D721Med (cell line): ENCODE data around the gene ASB1.
A peak's percentile ranks its signal among the peaks of the same experiment; 100 is the strongest.

ENCODE experiments used
- DNase-seq: peaks from one replicate; pipeline ENCODE4 v3.0.0; 2011; ENCODE audit warnings: low spot score; ENCODE audit not compliant: insufficient read length
- FAIRE-seq: peaks from 2 replicates; lab custom pipeline; 2011; peaks lifted over from hg19 to GRCh38; lab: Jason Lieb, UNC
- TF ChIP-seq, protein P1 (sequence below): IDR thresholded peaks from 2 replicates; pipeline ENCODE4 v1.5.1; 2012; ENCODE audit warnings: mild to moderate bottlenecking, control low read depth; ENCODE audit not compliant: insufficient read depth; ENCODE audit errors: missing control alignments

Gene ASB1

DNA sequence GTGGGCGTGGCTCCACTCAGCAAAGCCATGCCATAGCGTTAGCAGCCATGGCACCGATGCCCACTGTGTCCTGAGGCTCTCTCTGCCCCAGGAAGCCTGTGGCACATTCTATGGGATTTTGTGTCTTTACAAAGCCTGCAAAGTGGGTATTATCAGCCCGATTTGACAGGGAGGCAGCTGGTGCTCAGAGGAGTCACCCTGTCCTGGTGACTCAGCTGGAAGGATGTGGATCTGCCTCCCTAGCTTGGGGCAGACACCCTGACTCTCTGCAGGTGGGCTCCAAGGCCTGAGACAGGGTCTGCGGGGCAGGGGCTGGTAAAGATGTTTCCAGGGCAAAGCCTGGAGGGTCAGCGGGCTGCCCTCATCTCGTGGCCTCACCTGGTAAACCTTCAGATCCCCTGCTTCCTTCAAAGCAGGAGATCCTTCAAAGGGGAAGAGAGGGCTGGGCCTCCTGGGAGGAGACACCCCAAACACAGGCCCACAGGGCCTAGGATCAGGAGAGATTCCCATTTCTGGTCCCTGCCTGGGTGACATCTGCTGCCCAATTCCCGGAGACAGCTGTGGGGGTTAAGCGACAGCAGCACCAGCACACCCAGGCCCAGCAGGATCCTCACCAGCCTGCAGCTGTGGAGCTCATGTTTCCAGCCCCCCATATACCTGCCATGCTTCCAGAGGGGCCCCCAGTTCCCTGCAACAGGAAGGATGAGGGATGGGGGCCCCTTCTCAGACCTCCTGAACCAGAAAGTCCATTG, 3.0 kb upstream of the ASB1 start:
- FAIRE-seq: no peak
- DNase-seq: no peak
- TF ChIP-seq, protein P1, sequence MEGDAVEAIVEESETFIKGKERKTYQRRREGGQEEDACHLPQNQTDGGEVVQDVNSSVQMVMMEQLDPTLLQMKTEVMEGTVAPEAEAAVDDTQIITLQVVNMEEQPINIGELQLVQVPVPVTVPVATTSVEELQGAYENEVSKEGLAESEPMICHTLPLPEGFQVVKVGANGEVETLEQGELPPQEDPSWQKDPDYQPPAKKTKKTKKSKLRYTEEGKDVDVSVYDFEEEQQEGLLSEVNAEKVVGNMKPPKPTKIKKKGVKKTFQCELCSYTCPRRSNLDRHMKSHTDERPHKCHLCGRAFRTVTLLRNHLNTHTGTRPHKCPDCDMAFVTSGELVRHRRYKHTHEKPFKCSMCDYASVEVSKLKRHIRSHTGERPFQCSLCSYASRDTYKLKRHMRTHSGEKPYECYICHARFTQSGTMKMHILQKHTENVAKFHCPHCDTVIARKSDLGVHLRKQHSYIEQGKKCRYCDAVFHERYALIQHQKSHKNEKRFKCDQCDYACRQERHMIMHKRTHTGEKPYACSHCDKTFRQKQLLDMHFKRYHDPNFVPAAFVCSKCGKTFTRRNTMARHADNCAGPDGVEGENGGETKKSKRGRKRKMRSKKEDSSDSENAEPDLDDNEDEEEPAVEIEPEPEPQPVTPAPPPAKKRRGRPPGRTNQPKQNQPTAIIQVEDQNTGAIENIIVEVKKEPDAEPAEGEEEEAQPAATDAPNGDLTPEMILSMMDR: no peak

DNA sequence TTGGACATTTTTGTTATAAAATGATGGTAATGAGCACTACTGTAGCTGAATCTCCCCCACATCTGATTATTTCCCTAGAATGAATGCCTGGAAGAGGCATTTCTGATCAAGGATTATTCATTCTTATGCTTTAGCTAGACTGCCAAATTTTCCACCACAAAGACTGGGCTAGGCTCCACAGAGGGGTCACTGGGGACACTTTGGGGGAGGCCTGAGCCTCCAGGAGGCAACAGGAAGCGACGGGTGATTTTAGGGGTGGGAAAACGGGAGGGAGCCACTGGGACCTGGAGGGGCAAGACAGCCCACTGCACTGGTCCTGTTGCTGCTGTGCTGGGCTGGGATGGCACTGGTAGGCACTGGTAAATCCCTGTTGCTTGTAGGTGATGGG, 2.4 kb upstream of the ASB1 start:
- TF ChIP-seq, protein P1: no peak
- FAIRE-seq (no peak), DNase-seq (no peak)

DNA sequence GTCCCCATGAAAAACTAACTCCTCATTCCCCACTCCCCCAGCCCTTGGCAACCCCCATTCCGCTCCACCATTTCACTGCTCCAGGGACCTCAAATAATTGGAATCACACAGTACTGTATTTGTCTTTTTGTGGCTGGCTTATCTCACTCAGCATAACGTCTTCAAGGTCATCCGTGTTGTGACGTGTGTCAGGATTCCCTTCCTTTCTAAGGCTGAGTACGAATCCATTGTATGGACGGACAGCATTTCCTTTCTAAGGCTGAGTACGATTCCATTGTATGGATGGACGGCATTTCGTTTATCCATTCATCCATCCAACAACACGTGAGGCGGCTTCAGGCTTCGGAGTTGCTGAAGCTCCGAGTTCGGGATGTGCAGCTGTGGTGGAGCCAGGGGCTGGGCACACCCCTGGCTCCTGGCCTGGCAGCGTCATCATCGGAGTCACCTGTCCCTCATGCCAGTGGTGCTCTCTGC, 1.2 kb upstream of the ASB1 start:
- TF ChIP-seq, protein P1: no peak
- no peak for FAIRE-seq
- DNase-seq: no peak

DNA sequence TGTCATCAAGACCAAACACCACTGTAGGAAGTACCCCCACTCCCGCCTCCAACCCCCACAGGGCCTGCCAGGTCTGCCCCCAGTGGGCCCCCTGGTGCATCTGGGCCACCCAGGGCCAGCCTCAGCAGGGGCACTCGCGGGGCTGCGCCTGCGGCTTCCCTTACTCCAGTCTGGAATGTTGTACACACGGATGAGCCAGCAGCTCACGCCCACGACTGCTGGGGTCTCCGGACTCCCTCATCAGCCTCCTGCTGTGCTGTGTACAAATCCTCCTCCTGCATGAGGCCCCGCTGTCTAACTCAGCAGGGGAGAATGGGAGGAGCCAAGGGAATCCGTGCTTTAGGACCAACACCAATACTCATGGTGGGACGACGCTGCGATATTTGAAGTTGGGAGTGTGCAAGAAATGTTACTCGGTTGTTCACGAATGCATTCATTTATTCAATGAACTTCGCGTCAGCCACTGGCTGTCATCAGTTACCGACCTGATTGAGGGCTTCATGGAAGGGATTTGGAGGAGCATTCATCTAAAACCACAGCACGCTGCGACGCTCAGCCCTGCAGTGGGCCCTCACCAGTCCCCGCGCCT, 654 bp upstream of the ASB1 start:
- DNase-seq: peak; percentile 80
- FAIRE-seq: no peak

DNA sequence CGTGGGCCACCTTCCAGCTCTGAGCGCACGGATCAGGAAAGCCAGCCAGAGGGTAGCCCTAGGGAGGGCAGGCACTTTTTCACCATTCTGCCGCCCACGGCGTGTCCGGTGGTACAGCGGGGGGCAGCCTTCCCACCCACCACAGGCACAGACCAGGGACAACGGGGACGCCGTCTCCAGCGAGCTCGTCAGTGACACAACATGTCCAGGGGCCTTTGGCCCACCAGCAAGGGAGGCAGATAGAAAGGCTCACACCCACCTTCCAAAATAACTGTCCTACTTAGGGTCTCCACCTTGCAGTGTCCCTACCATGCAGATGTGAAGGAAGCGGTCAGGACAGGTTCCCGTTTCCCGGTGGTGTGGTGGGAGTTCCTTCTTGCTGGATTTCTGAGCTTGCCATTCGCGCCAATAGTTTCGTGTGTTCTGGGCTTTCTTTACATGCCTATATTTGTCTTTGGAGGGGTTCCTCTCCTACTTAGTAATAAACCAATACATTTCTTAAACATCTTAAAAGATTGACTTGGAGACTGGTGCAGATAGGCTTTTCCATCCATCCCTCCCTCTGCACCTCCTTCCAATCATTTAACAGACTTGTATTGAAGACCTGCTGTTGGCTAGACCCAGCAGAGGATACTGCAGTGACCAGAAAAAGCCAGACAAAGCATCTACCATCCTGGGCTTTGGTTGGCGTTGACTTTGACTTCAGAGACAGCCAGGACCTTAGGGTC, 872 bp downstream of the ASB1 start:
- FAIRE-seq: no peak
- no peak for DNase-seq

More for the DNA sequence above, 654 bp upstream of the ASB1 start:
- TF ChIP-seq, protein P1: no peak

DNA sequence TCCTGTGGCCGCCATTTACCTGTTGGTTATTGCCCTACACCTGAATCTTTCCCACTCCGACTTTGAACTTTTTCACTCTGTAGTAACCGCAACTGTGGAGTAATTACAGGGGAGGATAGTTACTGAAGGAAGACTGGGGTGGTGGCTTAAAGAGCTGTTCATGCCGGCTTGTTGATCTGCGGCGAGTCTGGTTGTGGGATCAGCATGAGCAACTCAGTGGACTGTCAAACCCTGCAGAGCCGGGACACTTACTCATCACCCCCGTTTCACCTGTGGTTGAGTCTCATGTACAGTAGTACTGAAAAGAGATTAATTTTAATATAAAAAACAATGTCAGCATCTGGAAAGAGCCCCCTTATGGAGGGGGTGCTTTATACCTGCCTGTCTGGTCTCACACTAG, 2.1 kb downstream of the ASB1 start:
- DNase-seq (no peak), FAIRE-seq (no peak)
- TF ChIP-seq, protein P1: no peak

More for the DNA sequence above, 872 bp downstream of the ASB1 start:
- TF ChIP-seq, protein P1: no peak
